GM18499 (cell line): ENCODE results near the gene TMEM181.
"Not testable (repeated sequence)": the region's sequence is repeated elsewhere in the genome, so short reads cannot be mapped to it uniquely, and the experiment has no call there.

Experiments
- ATAC-seq: cut with Tn5 transposase; IDR thresholded peaks from one replicate; pipeline ENCODE4 v1.9.1; 2021; ENCODE audit warnings: moderate number of reproducible peaks; ENCODE audit not compliant: insufficient read depth, unreplicated experiment

TMEM181 gene

GRCh38 chr6:158674342-158675131 lies 114.6 kb downstream of the TMEM181 start:
- no peak for ATAC-seq

GRCh38 chr6:158677094-158677493 lies 117.2 kb downstream of the TMEM181 start:
- ATAC-seq = not testable (repeated sequence)

GRCh38 chr6:158677906-158678578 lies 118.2 kb downstream of the TMEM181 start:
- ATAC-seq = no peak

- ATAC-seq = no peak
These were observed 120.1 kb downstream of the TMEM181 start for GRCh38 chr6:158680015-158680414.

- ATAC-seq = no peak
These were observed 120.6 kb downstream of the TMEM181 start for GRCh38 chr6:158680481-158680880.

- no peak for ATAC-seq
These were observed 124.4 kb downstream of the TMEM181 start for GRCh38 chr6:158684311-158684710.

GRCh38 chr6:158684745-158685324 lies 124.9 kb downstream of the TMEM181 start:
- ATAC-seq = no peak
